ENCODE data around the gene SHISA2.

The SHISA2 gene

DNA sequence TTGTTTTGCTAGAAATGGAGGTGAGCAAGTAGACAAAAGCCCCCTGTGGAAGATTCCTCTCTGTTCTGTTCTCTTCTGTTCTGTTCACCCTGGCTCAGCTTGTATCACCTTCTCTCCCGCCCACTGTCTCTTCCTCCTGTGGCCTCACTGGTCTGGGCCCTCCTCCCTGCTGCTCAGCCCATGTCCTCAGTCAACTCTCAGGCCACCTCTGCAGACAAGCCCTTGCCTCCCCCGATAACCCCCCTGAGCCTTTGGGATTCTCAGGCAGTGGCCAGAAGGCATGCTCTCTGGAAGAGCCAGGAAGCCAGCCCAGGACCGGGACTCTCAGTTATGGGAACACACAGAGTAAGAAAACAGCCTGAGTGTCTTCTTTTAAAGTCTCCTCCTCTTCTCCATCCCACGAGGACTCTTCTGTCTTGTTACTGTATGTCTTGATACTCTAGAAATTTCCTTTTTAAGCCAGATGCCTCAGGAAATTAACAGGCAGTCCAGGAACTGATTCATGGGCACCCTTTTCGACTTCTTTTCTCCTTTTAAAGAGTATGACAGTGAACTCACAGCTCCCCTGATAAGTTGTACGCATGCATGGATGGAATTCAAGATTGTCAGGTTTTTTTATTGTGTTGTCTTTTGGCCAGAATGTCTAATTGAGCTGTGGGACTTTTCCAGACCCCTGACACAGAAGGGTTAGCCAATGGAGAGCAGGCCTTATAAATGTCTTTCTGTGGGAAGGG, 33.7 kb downstream of the SHISA2 start:
- Mint-ChIP-seq H3K4me3 (no peak overlapping the region), H3K9me3 (no peaks in the 10 kb centered on the region), H3K4me1 (ENCODE audit: low read depth) (peaks cover 17% of the 10 kb centered on the region), H3K27me3 (no peaks in the 10 kb centered on the region), H3K36me3 (ENCODE audit: low read depth) (peaks cover 20% of the 10 kb centered on the region), H3K27ac (peak overlapping the region; percentile 11)
- DNase-seq, result no peak

GRCh38 chr13:26017196-26017921, 34.5 kb downstream of the SHISA2 start:
- Mint-ChIP-seq H3K36me3 (ENCODE audit: low read depth) (peaks cover 20% of the 10 kb centered on the region), H3K4me1 (ENCODE audit: low read depth) (peaks cover 21% of the 10 kb centered on the region), H3K9me3 (no peaks in the 10 kb centered on the region), H3K4me3 (no peak overlapping the region), H3K27ac (peak overlapping the region; percentile 11), H3K27me3 (no peaks in the 10 kb centered on the region)
- no peak for DNase-seq

- H3K27ac Mint-ChIP-seq, result no peak overlapping the region
- no peaks in the 10 kb centered on the region for H3K27me3 Mint-ChIP-seq
- peaks cover 24% of the 10 kb centered on the region for H3K4me1 Mint-ChIP-seq (ENCODE audit: low read depth)
- no peak for DNase-seq
- peaks cover 19% of the 10 kb centered on the region for H3K36me3 Mint-ChIP-seq (ENCODE audit: low read depth)
- H3K9me3 Mint-ChIP-seq, result no peaks in the 10 kb centered on the region
- no peak overlapping the region for H3K4me3 Mint-ChIP-seq
These were observed 35.6 kb downstream of the SHISA2 start for GRCh38 chr13:26016189-26016588.

DNA sequence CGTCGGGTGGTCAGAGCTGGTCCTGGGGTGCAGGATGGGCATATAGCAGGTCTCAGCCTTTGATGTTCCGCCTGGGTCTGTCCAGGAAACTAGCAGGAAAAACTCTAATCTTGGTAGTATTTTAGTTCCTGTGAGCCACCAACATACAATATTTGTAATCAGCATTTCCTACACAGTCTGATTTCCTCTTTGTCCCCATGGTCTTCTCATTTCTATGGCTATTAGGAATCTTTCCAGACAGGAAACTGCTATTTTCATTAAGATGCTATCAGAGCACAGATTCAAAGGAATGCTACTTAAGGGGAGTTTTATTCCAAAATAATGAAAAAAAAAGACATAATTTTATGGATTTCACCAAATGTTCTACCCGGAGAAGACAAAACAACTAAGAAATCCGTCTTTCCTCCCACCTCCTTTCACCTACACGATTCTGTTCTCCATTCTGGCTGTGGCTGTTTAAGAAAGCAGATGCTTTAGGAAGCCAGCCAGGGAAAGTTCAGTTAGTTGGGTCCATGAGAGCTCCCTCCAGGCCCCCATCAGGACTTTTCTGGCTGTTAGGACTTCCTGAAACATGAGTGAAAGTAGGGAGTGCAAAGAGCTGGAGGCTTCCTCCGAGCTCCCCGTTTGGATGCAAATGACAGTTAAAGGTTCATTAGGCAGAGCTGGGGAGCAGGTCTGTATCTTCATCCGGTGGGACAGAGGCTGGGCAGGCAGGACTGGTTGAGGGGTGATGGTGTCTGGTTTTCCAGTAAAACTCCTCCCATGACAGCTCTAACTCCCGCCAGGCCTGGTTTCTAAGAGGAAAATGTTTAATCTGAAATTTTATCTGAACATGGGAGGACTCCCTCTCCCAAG, 36.3 kb downstream of the SHISA2 start:
- H3K27ac Mint-ChIP-seq, result no peak overlapping the region
- H3K9me3 Mint-ChIP-seq, result no peaks in the 10 kb centered on the region
- no peak for DNase-seq
- peaks cover 12% of the 10 kb centered on the region for H3K36me3 Mint-ChIP-seq (ENCODE audit: low read depth)
- no peaks in the 10 kb centered on the region for H3K27me3 Mint-ChIP-seq
- no peak overlapping the region for H3K4me3 Mint-ChIP-seq
- H3K4me1 Mint-ChIP-seq (ENCODE audit: low read depth), result peaks cover 24% of the 10 kb centered on the region

- DNase-seq, result no peak
- Mint-ChIP-seq H3K27me3 (no peaks in the 10 kb centered on the region), H3K4me1 (ENCODE audit: low read depth) (peaks cover 23% of the 10 kb centered on the region), H3K4me3 (peak overlapping the region; percentile 72), H3K36me3 (ENCODE audit: low read depth) (no peaks in the 10 kb centered on the region), H3K27ac (peak overlapping the region; percentile 57), H3K9me3 (no peaks in the 10 kb centered on the region)
These were observed 38.8 kb downstream of the SHISA2 start for GRCh38 chr13:26012995-26013394.

- peaks cover 23% of the 10 kb centered on the region for H3K4me1 Mint-ChIP-seq (ENCODE audit: low read depth)
- H3K27me3 Mint-ChIP-seq, result no peaks in the 10 kb centered on the region
- H3K36me3 Mint-ChIP-seq (ENCODE audit: low read depth), result no peaks in the 10 kb centered on the region
- peak; percentile 74 for DNase-seq
- peak overlapping the region; percentile 89 for H3K27ac Mint-ChIP-seq
- H3K9me3 Mint-ChIP-seq, result no peaks in the 10 kb centered on the region
- peak overlapping the region; percentile 72 for H3K4me3 Mint-ChIP-seq
These were observed 39.6 kb downstream of the SHISA2 start for GRCh38 chr13:26011996-26012821.

DNA sequence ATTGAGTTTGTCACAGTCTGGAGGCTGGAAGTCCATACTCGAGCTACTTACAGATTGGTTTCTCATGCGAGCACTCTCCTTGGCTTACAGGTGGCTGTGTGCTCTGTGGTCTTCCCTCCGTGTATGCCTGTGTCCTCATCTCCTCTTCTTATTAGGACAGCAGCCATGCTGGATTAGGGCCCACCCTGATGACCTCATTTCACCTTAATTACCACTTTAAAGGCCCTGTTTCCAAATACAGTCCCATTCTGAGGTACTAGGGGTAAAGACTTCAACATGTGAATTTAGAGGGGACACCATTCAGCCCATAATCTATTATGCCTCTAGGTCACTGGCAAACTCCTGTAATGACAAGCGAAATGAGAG, 40.6 kb downstream of the SHISA2 start:
- H3K27me3 Mint-ChIP-seq, result no peaks in the 10 kb centered on the region
- no peaks in the 10 kb centered on the region for H3K9me3 Mint-ChIP-seq
- H3K36me3 Mint-ChIP-seq (ENCODE audit: low read depth), result no peaks in the 10 kb centered on the region
- no peak overlapping the region for H3K4me3 Mint-ChIP-seq
- DNase-seq, result no peak
- peaks cover 16% of the 10 kb centered on the region for H3K4me1 Mint-ChIP-seq (ENCODE audit: low read depth)
- peak overlapping the region; percentile 37 for H3K27ac Mint-ChIP-seq

DNA sequence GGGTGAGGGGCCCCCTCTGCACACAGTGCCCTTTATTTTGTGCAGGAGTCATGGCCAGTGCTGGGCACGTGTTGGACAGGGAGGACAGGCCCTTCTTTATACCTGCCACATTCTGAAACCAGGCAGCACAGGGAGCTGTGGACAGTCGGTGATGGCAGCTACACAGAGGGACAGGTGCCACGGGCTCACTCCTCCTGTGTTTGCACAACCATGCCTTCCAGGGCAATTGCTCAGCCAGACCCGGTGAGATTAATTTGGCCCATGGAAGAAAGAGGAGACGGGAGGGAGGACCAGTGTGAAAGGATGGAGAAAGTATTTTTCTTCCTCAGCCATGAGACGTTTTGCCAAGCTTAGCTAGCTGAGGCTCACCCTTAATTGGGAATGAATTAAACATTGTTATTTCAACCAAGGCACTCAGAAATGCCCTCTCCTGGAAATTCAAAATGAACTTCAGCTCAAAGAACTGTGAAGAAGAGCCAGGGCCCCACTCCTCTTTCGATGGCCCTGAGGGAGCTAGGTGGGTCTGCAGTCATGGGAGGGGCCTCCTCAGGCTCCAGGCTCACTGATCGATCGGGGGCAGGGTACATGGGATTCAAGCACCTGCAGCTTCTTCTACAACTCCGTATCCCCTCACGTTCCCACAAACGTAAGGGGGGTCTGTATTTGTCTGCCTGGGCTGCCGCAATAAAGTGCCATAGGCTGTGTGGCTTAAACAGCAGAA, 41.2 kb downstream of the SHISA2 start:
- Mint-ChIP-seq H3K9me3 (no peaks in the 10 kb centered on the region), H3K4me3 (no peak overlapping the region), H3K4me1 (ENCODE audit: low read depth) (peaks cover 16% of the 10 kb centered on the region), H3K27ac (no peak overlapping the region), H3K27me3 (no peaks in the 10 kb centered on the region), H3K36me3 (ENCODE audit: low read depth) (no peaks in the 10 kb centered on the region)
- no peak for DNase-seq

GRCh38 chr13:26007261-26008125, 44.3 kb downstream of the SHISA2 start:
- no peak overlapping the region for H3K4me3 Mint-ChIP-seq
- H3K4me1 Mint-ChIP-seq (ENCODE audit: low read depth), result peaks cover 13% of the 10 kb centered on the region
- no peaks in the 10 kb centered on the region for H3K36me3 Mint-ChIP-seq (ENCODE audit: low read depth)
- no peaks in the 10 kb centered on the region for H3K9me3 Mint-ChIP-seq
- H3K27ac Mint-ChIP-seq, result no peak overlapping the region
- H3K27me3 Mint-ChIP-seq, result no peaks in the 10 kb centered on the region
- DNase-seq, result no peak

Measured in activated T-cell treated with anti-CD3 and anti-CD28 coated beads, Interleukin-2, amount 50 U/mL, for 24 hours (primary cell).